SIG-M5 treated with dmso at 0.1 percent for 504 hours (cell line): ENCODE results near the gene DEFB124.
A peak's percentile ranks its signal among the peaks of the same experiment; 100 is the strongest.

Source experiments
- DNase-seq: peaks from one replicate; lab custom pipeline; 2025; ENCODE audit not compliant: unreplicated experiment; lab: John Stamatoyannopoulos, UW

Gene DEFB124, protein sequence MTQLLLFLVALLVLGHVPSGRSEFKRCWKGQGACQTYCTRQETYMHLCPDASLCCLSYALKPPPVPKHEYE

DNA sequence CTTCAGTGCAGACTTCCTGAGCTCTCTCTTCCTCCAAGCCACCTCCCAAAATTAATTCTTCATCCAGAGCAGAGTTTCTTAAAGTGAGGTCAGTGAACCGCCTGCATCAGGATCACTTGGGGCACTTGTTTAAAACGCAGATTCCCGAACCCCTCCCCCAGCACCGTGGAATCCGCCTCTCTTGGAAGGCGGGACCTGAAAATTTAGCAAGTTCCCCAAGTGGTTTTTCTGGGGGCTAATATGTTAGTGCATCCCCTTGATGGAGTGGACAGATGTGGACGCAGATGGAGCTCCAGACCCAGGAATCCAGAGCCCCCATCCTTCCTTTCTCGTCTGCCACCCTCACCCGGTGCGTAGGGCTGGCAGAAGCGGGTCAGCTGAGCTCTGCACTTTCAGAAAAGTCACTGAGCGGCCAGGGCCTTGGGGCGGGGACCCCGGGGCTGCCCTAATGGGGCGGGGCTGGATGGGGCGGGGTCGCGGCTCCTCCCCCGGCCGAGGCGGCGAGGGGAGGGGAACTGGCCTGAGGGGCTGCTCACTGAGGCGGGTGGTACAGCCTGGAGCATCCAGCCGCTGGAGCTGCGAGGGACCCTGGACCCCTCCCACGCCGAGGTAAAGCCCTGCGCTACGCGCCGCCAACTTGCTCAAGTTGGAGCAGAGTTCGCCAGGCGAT lies at the start of gene DEFB124, which contains the start of gene REM1:
Gene DEFB124 (minus strand): TSS at position 370 of the 670 bp plus-strand sequence. CDS start 2,114 bp downstream, outside the sequence.
Gene REM1 (plus strand): TSS at position 531 of the 670 bp plus-strand sequence. CDS start 1,158 bp downstream, outside the sequence.
- no peak for DNase-seq

DNA sequence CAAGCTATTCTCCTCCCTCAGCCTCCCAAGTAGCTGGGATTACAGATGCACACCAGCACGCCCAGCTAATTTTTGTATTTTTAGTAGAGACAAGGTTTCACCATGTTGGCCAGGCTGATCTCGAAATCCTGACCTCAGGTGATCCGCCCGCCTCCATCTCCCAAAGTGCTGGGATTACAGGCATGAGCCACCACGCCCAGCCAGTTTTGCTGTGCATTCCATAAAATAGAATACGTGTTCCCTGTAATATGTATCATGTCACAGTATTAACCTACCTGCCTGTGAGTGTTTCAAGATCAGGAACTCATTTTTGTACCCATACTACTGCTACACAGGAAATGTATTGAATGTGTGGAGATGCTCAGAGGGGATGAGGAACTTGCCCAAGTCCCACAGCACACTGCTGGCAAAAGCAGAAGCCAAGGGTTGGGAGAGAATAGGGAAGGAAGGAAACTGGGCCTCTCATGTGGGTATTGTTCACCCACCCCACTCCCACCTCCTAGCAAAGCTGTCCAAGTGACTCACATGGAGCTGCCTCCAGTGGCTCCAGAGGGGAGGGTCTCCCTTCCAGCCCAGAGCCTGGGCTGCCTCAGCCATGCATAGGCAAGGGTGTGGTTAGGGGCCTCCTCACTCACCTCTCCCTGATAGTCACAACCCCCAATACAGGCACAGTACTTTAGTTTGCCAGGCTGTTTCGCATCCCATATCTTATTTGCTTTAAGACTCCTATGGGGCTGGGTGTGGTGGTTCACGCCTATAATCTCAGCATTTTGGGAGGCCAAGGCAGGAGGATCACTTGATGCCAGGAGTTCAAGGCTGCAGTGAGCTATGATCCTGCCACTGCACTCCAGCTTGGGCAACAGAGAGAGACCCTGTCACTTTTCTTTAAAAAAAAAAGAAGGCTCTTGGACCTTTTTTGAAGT lies 48.7 kb upstream of the DEFB124 start:
- DNase-seq, result peak; percentile 97

DNA sequence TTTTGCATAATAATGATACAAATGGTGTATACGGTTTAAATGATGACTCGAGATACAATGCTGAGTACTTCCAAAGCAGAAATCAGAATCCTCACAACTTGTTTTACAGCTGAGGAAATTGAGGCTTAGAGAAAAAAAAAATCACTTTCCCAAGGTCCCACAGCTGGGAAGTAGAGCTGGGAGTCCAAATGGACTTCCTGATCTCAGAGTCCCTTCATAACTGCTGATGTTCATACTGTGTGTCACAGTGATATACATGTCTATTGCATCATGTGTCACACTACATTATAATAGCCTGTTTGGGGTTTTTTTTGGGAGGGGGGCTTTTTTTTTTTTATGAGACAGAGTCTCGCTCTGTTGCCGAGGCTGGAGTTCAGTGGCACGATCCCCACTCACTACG lies 47.8 kb upstream of the DEFB124 start:
- DNase-seq, result no peak

DNA sequence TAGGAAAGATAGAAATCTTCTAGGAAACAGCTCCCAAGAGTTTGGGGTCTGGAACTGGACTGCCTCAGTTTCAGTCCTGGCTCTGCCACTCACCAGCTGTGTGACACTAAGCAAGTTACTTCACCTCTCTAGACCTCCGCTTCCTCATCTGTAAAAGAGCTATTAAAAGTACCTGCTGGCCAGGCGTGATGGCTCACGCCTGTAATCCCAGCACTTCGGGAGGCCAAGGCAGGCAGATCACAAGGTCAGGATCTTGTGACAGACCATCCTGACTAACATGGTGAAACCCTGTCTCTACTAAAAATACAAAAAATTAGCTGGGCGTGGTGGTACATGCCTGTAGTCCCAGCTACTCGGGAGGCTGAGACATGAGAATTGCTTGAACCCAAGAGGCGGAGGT lies 46.3 kb upstream of the DEFB124 start:
- DNase-seq, result peak; percentile 78

DNA sequence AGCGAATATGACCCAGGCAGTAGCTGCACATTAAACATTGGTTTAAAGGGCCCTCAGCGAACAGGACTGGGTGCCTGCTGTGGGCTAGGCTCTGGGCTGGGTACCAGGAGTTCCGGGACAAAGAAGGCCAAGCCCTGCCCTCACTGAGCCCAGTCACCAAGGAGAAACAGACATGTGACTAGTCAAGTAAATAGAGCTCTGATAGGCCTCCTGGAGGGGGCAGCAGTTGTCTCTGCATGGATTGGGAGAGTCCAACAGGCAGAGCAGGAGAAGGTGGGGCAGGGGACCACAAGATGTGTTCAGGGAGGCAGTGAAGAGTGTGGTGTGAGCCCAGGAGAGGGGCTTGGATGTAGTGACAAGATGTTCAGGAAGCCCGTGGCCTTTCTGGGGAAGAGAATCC lies 42.4 kb upstream of the DEFB124 start:
- peak; percentile 48 for DNase-seq

DNA sequence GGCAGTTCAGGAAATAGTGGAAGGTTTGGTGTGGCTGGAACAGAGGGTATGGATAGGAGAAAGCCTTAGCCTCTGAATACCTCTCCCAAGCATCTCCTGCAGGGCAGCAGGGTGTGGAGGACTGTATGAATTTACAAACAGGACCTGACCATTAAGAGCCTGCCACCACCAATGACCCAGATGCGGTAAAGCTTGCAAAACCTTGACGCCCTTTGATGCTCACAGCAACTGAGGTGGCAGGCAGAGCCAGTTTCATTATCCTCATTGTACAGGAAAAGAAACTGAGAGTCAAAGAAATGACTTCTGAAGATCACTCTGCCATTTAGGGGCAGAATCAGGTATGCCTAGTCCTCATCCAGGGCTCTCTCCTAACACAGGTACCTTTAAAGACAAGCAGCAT lies 41.7 kb upstream of the DEFB124 start:
- DNase-seq, result no peak

DNA sequence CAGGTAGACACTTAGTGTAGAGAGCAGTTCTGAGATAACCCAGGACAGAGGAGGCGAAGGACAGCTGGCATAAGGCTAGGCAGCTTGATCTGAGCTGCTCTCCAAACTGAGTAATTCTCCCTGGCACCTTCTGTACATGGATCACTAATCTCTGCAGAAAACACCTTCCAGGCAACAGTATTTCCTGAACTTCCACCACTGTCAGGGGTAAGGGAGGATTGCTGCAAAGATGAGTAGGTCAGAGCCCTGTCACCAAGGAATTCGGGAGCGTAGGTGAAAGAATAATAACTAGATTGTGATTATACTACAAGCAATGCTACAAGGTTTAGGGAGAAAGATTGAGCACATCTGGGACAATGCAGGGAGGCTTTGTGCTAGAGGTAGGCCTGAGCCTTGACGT lies 41.2 kb upstream of the DEFB124 start:
- no peak for DNase-seq

DNA sequence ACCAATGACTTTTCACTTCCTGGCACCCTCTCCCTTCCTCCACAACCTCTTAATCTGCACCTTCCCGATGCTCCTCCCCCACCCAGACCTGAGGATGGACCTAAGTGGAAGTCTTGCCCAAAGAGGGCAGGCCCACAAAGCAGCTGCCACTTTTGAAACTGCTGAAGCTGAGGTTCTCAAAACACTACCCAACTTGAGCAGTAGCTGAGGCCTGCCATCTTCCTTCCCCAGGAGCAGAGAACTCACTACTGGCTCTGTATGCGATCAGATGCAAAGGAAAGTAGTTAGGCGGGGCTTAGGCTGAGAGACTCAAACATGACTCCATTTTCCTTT lies 40.8 kb upstream of the DEFB124 start:
- DNase-seq, result peak; percentile 39

DNA sequence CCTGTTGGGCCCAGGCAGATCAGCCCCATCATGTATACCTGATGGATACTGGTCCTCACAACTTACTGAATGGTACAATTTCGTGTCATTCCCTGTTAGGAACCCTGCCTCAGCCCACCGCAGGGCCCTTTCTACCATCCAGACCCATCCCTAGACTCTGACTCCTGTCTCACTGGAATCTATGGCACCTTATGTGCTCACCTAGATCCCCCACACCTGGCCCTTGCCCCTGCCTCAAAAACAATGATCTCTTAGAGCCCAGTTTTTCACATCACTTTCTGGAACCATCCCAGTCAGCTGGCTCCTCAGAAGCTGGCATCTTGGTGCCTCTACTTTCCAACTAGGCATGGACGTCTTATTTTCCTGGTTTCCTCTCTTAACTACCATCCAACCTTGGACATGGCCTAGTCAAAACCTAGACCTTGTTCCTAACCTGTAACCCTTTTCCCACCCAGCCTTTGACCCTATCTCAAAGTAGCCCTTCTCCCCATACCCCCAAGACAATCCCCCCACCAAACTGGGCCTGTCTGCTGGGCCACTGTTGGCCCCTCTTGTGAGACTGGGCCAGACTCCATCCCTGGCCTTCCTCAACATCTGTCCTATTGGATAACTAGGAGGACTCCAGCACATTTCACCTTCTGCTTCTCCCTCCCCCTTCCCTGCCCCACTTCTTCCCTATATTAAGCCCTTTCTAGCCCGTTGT lies 40.3 kb upstream of the DEFB124 start:
- DNase-seq, result no peak

DNA sequence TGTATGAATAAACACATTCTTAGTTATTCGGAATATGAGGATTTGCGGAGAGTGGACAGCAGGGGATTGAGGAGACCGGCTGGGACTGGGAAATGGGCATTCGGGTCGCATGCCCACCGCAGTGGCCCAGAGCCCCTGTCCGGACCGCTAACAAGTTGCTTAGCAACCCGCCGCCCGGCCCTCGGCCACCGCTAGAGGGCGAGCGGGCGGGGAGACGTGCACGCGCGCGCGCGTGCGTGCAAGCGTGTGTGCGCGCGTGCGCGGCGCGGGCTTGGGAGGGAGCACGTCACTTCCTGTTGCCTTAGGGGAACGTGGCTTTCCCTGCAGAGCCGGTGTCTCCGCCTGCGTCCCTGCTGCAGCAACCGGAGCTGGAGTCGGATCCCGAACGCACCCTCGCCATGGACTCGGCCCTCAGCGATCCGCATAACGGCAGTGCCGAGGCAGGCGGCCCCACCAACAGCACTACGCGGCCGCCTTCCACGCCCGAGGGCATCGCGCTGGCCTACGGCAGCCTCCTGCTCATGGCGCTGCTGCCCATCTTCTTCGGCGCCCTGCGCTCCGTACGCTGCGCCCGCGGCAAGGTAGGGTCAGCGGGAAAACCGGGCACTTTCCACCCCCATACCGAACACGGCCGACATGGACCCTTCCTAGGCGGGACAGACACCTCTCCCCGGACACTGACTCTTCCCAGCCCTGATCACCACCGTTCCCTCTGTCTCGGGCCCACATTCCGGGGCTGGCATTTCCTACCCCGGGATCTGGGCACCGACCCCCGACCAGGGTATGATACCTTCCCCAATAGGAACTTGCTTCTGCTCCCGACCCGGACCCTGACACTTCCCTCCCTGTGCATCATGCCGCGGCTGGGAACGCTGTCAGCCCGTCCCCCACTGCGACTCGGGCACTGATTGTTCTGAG lies 39.5 kb upstream of the DEFB124 start, which contains the start of gene HM13:
Gene HM13 (plus strand): TSS at position 289 of the 918 bp plus-strand sequence. CDS start 110 bp downstream, at position 399.
- DNase-seq, result peak; percentile 89

DNA sequence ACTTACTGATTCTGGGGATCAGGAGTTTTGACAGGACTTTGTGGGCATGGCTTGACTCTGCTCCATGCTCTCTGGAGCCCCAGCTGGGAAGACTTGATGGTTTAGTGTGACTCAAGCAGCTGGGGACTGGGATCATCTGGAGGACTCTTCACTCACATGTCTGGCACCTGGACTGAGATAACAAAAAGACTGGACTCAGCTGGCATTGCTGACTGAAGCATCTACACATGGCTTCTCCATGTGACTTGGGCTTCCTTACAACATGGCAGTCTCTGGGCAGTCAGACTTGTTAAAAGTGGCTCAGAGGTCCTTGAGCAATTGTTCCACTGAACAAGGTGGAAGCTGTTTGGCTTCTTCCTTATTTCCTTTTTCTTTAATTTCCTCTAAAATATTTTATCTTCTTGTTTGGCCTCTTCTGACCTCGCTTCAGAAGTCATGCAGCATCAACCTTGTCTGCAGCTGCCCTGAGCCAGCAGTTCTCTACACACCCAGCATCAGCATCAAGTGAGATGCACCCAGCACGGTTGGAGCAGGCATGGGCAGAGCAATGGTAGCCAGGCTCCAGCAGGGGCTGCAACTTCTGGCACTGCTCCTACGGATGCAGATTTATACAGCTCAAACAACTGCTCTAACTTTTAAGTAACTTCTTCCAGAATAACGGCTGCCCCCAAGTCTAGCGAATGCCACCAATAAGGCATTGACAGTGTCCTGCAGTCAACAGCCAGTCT lies 33.8 kb upstream of the DEFB124 start:
- no peak for DNase-seq

DNA sequence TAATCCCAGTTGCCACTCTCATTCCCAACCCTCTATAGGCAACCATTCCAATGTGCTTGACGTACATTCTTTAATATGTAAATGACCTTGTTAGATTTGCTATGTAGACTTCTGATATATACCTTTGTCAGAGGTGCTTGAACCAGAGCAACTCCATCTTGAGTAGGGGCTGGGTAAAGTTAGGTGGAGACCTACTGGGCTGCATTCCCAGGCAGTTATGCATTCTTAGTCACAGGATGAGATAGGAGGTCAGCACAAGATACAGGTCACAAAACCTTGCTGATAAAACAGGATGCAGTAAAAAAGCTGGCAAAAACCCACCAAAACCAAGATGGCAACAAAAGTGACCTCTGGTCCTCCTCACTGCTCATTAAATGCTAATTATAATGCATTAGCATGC lies 31.0 kb upstream of the DEFB124 start:
- no peak for DNase-seq

DNA sequence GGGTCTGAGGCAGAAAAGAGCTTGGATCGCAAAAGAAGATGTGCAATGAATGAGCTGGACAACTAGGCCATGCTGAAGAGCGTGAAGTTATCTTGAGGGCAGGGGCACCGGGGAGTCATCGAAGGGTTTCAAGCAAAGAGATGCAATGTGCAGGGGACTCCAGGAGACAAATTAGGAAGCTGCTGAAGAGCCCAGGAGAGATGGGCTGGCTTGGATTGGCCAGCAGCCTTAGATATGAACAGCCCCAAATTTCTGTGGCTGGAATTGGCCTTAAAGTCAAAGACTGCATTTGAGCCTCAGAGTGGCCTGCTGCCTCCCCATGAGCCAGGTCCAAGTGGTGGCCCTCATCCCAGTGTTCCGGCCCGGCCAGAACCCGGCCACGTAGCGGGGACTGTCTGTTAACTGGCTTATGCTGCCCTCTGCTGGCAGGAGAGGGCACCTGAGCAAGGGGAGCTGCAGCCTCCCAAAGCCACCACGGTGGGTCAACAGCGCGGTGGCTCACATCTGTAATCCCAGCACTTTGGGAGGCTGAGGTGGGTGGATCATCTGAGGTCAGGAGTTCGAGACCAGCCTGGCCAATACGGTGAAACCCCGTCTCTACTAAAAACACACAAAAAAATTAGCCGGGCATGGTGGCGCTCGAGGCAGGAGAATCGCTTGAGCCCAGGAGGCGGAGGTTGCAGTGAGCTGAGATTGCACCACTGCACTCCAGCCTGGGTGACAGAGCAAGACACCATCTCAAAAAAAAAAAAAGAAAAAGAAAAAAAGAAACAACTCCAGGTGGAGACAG lies 28.2 kb upstream of the DEFB124 start:
- DNase-seq, result peak; percentile 45

DNA sequence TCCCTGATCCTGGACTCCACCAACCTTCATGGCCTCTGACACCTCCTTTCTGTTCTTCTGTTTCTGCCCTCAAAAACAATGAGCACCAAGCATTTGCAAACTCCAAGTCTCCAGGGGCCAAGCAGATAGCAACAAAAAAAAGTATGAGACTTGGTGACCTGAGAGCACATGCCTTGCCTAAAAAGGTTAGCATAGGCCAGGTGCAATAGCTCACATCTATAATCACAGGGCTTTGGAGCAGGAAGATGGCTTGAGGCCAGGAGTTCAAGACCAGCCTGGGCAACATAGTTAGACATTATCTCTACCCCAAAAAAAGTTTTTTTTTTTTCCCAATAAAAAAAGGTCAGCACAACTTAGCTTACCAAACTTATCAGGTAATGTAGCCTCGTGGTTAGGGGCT lies 25.6 kb upstream of the DEFB124 start:
- no peak for DNase-seq

DNA sequence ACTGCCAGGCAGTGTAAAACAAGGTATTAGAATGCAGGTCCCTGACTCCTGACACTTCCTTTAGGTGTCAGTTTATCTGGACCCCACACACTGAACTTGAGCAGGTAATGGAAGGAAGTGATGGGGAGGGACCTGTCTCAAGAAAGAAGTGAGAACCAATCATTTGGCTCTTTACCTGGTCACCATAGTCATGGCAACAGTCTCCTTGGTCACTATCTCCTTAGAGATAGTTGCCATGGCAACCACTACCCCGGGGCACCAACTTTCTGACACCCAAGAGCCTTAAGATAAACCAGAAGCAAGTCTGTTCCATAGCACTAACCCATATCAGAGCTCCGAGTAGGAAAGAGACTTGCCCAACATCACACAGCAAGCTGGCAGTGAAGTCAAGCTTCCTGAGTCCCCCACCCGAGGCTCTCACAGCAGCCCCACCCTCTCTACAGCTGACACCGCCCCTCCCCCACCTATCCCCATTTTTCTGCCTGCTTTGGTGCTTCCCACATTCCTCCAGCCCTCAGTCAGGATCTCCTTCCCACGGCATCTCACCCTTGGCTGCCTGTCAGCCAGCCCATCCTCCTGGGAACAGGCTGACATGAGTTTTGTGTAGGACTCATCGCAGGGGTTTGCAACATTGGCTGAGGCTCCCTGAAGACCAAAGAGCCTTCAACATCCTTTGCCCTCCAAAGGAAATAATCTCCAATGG lies 23.1 kb upstream of the DEFB124 start:
- DNase-seq, result no peak

DNA sequence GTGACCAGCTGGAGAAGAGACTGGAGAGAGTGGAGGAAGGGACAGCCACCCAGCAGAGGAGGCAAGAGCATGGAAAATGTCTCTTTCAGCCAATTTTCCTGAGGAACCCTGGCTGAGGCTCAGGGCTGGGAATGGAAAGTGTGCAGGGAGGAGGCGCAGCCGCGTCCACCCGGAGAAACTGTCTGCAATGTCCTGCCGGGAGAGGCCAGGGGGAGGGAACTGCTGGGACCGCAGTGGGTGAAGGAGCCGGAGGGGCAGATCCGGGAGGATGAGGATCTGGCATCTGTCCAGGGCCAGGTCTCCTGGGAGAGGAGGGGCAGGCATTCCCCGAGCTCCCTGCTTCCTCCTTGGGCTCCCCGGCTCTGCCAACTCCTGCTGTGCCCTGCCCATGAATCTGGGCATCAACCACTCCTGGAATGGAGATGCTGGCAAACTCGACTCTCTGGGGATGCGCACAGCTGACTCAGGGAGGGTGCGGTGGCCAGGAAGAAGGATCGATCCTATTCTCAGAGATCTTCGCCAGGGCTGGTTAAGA lies 21.9 kb upstream of the DEFB124 start:
- DNase-seq, result no peak

DNA sequence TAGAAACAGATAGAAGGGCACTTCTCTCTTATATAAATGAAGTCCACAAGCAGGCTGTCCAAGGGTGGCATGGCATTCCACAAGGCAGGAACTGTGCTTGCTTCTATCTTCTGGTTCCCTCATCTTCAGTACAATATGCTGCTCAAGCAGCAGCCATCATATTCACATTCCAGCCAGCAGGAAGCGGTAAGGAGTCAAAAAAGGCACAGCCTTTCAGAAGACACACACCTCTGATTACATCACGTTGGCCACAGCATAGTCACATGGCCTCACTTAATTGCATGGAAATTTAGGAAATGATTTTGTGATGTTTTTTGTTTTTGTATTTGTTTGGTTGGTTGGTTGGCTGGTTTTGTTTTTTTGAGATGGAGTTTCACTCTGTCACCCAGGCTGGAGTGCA lies 19.2 kb upstream of the DEFB124 start:
- peak; percentile 58 for DNase-seq

DNA sequence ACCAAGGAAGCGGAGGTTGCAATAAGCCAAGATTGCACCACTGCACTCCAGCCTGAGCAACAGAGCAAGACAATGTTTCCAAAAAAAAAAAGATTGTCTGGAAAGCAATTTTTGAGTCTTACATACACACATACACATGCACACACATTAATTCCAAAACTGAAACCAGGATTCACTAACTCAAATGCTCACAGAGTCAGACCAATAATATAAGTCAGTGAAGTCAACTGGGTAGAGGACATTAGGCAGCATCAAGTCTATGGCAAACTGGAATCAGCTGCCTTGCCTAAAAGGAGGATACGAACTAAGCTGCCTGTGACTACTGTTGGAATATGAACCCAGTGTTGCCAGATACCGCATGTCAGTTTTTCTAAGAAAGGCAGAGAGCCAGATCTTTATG lies 15.8 kb upstream of the DEFB124 start:
- DNase-seq, result no peak
